HG03025 (cell line): ENCODE results near the gene GPR84.

ENCODE experiments used
- ATAC-seq: cut with Tn5 transposase; IDR thresholded peaks from one replicate; pipeline ENCODE4 v1.9.1; 2021; ENCODE audit warnings: mild to moderate bottlenecking, moderate library complexity; ENCODE audit not compliant: unreplicated experiment, low FRiP score

Gene GPR84

DNA sequence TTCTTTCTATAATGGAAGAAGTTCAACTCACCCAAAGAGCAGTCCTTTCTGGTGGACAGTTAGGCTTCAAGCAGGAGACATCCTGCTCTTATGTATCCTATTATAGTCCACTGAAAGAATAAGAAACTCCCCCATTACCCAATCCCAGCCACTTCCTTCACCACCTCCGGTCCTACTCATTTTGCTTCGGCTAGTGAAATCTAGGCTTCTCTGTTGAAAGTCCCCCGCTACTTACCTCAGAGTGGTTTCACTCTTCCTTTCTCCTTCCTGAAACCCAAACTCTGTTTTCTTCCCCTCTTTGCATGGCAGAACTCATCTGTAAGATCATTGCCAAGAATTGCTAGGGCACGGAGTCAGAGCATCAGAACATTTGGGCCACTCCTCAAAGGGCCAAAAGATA, at the start of gene GPR84:
Gene GPR84 (minus strand): TSS at position 74 of the 400 bp plus-strand sequence. CDS start 635 bp downstream, outside the sequence.
- no peak for ATAC-seq

DNA sequence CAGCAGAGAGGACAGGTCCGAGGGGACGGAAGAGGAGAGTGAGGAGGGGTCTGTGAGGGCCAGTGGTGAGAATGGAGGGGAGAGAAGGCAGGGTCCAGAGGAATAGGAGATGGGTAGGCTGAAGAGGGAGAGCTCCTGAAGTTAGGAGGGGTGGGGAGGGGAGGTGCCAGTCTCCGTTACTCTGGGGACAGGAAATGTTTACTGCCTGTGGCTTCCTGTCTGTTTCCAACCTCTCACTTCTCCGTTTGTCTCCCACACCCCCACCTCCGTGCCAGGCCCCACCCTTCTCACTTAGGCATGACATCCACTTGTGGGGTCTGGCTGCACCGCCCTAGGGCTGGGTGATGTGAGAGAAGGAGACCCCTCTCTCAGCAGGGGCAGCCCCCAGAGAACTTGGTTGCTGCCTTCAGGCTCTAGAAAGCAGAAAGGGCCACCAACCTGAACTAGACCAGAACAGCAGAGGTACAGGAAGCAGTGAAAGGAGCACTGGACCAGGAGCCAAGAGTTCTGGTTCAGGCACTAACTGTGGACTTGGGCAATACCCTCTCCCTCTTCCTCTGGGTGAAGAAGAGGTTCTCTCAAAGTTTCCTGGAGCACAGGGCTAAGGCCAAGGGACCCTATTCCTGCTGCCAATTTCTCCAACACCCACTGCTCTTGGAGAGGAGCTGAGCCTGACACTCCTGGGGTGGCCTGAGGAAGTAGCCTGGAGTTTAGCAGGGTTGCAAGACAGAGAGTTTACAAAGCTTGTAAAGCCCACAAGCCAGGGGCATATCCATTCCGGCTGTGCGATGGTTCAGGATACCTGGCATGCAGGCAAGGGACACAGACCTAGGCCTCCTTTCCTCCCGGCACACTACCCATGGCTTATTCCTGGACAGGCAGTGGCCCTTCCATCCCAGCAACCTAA, 49.3 kb upstream of the GPR84 start:
- ATAC-seq, result no peak

DNA sequence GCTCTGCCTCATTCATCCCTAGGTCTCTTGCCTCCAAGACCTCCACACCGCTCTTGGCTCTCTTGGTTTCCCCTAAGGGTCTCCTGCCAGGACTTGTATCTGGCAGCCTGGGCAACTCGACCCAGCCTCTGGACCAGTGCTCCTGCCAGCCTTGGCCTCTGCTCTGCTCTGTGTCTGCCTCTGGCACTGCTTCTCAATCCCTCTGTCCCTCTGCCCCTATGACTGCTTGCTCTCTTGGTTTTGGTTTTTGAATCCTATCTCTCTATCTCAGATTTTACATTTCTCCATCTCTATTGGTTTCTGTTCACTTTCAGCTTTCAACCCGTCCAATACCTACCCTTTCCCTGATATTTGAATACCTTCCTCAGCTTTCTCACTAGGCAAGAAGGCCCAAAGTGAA, 48.5 kb upstream of the GPR84 start:
- ATAC-seq, result no peak

DNA sequence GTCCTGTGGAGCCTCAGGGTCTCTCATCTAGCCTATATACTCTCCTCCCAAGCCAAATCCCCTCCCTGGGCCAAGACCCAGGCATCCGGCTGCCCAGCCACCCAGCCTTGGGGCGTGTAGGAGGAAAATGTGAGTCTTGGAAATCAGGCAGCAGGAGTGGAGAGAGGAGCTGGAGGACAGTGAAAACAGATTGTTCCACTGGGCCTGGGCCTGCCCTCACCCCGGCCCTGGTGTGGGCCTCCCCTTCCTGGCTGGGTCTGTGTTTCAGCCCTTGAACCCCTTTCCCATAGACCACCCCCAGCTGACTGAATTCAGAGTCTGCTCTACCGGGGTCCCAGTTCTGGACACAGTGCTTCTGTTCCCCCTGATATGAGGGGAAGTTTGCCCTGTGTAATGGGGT, 48.1 kb upstream of the GPR84 start:
- no peak for ATAC-seq

DNA sequence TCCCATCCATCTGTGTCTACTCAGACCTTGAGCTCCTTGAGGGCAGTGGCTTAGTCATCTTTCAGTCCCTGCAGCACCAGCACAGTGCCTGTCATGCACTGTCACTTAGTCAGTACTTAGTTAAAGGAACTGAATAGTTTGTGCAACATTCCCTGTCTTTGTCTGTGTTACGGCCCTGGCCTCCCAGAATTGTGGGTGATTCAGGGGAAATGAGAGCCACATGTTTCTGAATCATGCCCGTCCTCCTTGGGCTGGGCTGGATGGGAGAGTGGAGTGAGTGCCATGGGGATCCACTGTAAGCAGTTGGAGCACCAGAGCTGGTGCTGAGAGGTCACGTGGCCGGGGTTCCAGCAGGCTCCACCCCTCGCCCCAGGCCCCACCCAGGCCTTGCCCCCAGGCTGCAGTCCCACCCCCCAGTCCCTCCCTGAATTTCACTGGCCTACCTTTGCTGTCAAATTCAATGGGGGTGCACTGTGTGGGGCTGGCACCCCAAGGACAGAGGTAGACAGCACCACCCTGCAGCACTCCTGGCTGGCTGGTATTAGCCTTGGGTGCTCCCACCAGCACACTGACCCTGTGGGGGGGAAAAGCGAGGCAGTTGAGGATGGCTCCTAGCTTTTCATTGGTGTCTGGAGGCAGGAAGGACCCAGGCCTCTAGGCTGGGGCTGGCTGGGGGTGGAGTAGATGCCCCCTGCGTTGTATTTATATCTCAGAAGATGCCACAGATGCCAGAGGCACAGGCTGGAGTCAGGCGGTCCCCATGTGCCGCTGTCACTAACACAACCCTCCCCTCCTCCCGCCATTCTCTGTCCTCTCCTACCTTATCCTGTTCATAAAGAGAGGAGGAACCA, 47.3 kb upstream of the GPR84 start:
- no peak for ATAC-seq

DNA sequence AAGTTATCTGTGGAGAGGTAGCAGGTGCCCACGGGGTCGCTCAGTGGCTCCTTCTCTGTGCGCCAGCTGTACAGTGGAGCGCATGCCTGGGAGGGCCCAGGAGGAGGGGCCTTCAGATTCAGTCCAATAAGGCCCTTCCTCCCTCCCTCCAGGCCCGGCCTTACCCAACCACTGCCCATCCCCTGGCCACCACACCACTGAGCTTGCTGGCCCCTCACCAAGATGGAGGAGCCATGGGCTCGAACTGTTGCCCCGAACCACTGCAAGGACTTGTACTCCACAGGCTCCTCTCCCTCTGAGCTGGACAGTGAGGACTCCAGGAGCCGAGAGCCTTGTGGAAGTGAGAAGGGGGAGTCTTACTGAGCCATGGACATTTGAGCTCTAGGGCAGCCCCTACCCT, 45.0 kb upstream of the GPR84 start:
- no peak for ATAC-seq

DNA sequence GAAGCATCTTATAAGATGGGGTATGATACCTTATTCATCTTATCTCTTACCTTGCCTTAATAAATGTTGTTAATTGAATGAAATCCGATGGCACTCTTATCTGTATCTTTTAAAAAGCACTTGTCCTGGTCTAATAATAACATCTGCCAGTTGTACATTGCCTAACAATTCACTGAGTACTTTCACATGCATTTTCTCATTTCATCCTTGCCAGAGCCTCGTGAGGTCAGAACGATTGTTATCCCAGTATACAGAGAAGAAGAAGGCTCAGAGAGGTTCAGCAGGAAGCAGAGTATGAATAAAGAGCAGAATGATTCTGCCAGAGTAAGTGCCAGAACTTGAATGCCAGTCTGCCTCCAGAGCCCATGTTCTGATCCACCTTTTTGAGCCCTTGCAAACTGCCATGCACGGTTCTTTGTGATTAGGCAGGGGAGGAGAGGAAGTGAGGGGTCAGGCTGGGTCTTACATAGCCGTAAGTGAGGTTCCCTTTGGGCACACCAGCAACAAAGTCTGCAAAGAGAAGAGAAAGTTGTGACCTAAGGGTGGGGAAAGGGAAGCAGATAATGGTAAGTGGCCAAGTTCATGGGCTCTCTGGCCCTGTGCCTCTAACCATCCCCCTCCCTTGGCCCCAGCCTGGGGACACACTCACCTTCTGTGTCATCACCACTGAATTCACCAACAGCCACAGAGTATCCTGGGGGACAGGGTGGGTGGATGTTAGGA, 43.1 kb upstream of the GPR84 start:
- no peak for ATAC-seq

DNA sequence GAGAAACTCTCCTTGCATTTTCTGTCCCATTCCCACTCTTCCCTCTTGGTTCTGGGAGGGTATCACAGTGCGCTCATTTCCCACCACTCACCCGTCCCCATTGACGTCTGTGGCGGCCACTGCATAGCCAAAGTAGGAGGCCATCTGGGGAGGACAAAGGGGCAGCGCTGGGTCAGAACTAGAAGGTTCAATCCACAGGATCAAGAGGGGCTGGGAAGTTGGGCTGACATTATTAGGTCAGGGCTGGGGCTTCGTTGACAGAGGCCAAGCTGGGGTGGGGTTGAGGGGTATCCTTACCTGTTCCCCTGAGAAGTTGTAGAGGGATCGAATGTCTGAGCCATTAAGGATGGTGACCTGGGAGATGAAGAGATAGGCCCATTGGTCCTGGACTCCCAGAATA, 41.3 kb upstream of the GPR84 start:
- ATAC-seq, result no peak

DNA sequence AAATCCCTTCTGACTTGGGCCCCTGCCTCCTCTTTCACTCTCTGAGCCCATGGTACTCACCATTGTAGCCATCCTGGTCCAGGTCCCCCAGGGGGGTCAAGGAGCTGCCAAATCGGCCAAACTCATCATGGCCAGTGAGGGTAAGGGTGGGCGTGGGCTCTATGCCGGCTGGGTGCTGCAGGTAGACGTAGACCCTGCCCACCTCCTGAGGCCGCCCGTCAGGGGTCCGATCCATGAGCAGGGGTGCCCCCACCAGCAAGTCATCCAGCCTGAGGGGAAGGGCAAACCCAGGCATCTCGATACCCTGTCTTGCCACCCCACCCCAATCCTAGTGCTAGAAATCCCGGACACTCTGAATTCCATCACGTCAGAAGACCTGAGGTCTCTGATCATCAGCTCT, 40.8 kb upstream of the GPR84 start:
- ATAC-seq, result no peak

DNA sequence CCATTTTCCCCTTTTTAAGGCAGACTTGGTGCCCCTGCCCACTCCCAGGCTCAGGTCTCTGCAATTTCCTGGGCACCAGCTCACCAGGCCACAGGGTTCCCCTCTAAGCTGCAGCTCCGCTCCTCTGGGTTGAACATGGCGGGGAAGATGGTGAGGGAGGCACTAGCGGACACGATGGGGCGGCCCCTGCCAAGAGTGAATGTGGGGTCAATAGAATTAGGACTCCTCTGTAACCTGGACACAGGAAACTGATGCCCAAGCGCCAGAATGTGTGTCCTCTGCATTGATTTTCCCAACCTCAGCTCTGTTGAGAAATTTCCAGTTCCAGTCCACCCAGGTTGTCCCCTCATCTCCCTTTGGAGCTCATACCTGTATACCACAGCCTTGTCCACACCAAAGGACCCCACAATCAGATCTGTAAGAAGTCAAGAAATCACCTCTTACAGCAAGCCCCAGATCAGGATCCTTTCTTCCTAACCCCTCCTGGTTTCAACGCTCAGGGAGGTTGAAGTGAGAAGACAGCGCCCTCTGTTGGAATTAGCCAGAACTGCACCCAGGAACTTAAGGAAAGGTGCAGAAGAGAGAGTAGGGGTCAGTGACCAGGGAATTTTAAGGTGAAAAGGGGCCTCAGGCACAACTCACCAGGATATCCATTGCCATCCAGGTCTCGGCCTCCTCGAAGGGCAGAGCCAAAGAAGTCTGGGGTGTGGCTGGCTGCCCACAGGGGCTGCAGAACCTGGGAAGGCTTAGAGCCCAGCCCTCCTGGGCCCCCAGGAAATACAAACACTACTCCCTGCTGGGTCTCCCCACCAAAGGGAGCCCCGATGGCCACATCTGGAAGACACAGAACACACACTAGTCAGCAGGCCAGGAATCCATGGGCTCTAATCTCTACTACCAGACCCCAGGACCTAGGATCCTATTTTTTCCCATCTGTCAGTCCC, 40.0 kb upstream of the GPR84 start:
- no peak for ATAC-seq

DNA sequence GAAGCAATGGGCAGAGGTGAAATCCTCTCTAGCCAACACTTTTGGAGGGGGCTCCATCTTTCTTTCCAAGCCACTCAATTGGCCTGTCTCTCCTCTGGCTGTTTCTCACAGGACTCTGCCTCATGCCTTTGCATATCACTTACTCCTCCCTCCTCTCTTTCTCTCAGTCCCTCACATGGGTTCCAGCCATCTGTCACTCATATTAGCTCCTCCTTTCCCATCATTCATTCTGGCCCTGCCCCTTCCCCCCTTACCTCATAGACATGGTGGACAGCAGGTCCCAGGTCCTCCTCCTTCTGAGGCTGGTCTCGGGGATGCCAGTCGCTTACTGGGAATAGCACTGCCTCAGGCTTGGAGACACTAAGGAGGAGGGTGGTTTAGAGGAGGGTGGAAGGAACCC, 36.8 kb upstream of the GPR84 start:
- ATAC-seq, result no peak

DNA sequence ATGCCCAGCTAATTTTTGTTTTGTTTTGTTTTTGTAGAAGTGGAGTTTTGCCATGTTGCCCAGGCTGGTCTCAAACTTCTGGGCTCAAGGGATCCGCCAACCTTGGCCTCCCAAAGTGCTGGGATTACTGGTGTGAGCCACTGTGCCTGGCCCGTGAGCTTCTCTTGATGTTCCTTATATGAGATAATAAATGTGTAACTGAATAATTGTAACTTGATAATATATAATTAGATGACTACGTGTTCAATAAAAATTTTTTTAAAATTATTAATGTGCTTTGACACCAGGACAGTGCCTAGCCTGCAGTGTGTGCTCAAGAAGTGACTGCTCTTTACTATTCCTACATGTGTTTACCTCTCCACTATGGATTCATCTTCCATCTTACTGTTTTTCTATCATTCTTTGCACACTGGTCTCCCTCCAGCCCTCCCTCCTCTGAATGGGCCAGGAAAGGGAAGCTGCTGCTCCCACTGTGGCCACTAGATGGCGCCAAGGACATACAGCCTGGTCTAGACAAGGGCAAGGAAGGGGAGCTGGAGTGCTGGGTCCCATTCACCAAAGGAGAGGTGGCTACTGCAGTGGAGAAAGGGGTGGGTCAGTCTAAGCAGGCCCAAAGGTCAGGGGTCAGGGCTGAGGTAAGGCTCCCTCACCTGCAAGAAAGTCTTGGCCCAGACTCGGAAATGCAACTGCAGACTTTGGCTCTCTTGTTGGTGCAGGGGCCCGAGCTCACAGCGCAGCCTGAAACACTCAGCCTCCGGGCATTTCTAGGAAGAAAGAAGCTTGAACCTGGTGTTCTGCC, 34.9 kb upstream of the GPR84 start:
- ATAC-seq, result no peak

DNA sequence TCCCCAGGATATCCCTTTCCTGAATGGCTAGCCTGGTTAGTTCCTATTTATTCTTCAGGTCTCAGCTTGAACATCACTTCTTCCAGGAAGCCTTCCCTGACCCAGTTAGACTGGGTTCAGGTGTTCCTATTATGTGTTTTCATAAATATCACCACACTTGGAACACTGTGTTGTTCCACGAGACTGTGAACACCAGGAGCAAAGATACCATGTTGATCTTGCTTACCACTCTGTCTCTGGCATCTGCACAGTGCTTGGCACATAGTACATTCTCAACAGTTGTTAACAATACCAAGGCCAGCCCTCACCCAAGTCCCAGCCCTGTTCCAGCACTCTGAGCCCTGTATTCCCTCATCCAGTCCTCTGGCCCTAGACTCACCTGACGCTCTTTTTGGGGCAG, 33.9 kb upstream of the GPR84 start:
- ATAC-seq, result no peak

DNA sequence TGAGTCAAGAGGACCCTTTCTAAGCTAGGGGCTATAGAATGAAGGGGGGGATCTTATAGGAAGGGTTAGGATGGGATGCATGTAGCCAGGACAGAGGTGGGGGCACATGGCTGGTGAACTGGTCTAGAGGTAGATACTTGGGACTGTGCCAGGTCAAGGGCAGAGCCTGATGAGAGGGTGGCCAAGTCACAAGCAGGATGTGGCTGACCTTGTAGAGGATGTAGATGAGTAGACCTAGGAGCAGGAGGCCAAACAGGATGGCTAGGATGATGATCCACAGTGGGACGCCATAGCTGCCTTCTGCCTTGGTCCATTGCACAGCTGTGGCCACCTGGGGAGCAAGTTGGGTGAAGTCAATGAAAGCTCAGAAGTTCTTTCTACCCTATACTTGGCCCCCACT, 32.9 kb upstream of the GPR84 start:
- no peak for ATAC-seq

DNA sequence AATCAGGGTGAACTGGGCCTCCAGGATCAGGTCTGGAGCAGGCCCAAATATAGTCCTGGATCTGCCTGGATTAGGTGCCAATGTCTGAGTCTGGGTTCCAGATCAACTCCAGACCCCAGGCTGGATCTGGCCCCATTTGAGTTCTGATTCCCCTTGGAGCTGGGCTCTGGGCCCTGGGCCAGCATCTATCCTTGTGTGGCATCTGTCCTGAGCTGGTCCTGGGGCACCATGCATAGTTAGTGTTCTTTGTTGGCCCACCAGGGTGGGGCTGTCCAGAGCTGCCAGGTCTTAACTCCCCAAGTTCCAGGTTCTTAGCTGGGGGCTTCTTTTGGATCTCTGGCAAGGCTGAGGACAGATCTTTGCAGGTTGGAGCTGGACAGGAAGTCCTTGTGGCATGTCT, 31.3 kb upstream of the GPR84 start:
- no peak for ATAC-seq

DNA sequence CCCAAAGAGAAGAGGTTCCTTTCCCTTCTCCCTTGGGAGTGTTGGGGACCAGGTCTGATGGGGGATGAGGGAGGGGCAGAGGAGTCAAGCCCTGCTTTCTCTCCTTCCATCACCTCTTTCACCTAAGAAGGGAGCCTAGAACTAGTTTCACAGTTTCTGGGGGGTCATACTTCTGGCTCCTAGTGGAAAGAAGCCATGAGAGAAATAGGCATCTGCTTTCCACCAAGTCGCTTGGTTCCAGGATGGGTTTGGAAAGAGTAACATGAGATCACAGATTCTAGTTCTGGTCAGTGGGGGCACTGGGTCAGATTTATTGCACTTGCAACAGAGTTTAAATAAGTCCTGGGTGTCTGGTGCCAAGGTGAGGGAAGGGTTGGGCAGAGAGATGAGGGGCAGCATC, 30.7 kb upstream of the GPR84 start:
- ATAC-seq, result no peak

DNA sequence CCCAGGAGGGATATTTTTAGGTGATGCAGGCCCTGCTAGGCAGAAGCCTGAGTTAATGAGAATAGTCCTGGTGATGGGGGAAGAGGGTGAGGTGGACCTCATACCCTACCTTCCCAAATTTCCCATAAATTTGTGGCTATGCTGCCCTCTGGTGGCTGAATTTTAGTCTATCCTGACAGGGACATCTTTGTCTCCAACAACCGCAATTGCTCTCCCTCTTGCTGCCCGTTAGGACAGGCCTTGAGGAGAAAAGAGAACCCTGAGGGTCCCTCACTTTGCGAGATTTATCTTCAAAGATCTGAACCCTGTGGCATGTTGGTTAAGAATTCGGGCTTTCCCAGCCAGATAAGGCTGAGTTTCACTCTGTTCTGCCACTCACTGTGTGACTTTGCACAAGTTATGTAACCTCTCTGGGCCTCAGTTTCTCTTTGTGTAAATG, 30.0 kb upstream of the GPR84 start:
- no peak for ATAC-seq

DNA sequence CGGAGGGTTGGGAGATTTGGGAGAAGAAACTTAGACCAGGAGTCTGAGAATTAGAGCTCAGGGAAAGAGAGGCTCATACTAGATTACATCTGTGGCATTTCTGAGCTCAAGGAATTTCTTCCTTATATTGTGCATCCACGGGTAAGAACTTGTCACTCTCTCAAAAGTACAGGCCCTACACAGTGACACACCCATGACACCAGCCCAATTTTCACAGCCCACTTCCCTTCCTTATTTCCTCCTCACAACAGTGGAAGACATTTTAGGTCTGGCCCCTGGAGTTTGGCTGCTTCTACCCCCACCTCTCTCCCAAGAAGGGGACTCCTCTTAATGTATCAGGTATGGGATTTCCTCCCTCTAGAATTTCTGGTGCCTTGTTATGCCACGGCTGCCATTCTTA, 29.5 kb upstream of the GPR84 start:
- ATAC-seq, result no peak

DNA sequence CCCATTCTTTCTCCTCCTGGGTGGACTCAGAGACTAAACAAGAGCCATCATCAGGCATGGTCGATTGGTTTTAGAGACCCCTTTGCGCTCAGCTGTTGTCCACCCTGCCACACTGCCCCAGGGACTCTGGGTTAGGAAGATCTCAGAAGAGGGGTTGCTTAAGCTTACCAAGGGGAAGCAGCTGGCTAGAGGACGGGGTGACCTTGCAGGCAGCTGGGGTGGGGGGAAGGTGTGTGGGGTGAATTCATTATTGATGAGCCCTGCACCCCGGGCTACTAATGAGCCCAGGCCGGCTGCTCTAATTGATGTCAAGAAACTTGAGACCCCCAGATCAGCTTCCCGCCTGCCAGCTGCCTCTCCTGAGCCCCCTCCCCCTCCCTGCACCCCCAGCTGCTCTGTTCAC, 28.9 kb upstream of the GPR84 start:
- no peak for ATAC-seq
